ENCODE data around the gene ELMO1. TPM values are rescaled to one million over a fixed set of nuclear protein-coding genes. Genes with fewer than 3 reads are reported as not detected.

The ELMO1 gene
- polyA plus RNA-seq, 3 donors, result 11.0 to 14.4 (median 13.3) TPM

DNA sequence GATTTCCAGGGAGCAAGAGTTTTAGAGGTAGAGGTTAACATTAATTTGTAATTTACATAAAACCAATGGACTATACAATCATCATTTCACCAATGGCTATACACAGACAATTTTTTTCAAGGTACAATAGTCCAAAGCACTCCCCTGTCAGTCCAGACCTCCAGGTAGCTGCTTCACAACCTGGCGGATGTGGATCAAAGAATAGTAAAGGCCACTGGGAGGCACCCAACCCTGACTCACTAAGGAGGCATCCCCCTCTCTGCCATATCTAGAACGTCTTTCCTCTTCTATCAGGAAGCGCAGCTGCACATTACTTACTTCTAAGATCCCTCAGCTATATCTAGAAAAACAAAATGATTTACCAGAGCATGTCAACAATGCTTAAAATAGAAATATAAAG lies 506.6 kb downstream of the ELMO1 start:
- no peak for DNase-seq (ENCODE audit: low read depth in 3 of 3, low spot score in 2 of 3)

DNA sequence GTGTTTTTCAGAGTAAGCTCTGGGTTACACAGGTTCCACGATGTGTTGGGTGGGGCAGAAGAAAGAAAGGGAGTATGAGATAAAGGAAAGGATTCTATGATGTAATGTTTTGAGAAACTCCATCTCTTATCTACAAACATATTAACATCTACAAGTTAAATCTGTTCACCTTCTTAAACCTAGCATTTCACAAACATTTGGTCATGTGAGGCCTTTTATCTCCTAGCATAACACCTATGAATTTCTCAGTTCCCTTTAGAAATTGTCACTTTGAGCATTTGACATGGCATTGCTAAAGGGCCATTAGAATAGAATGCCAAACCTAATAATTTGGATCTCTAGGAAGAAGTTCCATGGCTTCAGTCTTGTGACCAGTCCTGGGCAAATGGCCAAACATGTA lies 507.3 kb downstream of the ELMO1 start:
- no peak for DNase-seq (ENCODE audit: low read depth in 3 of 3, low spot score in 2 of 3)

DNA sequence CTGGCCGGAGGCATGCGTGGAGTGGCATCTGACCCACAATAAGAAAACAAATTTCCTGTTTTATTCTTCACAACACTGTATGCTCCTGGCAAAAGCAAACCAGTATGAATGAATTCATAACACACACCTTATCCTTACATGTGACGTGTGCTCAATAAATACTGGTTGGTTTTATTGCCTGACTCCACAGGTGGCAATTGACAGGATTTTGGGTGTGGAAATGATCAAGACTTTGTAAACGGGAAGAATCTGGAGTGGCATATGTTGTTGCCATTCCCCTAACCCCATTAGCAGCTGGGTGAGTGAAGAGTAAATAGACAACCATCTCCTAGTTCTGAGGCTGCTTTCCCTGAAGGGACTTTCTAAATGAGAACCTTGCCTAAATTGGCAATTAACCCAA lies 508.8 kb downstream of the ELMO1 start:
- DNase-seq (ENCODE audit: low read depth in 3 of 3, low spot score in 2 of 3), result no peak

DNA sequence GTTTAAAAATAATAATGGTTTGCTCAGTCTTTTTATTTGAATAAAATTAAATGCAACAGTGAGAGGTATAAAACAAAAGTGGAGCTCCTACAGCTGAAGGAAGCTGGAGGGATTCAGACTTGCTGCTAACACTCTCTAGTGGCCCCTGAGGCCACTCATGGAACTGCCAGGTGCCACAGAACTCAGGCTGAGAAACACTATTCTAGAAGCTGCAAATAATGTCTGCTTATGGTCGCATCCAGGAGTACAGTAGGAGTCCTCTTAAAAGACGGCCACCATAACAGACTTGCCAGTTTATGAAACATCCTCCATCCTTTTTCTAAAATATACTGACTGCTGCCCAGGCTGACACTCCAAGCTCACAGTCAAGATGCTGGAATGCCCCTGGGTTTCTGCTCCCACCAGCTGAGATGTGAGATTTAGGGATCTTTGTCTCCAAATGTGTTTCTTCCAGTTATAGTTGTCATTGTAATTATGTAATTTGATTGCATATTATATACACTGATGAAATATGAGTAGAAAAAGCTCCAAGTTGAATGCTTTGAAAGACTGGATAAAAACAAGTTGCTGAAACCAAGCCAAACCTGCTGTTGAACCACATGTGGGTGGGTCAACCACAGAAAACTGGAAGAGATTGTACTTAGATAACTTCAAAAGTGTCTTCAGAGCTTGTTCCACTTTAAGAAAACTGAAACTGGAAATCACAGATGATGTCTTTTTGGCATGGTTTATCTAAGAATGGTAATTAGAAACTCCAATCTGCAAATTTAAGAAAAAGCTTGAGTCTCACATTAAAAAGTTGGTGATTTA lies 510.7 kb downstream of the ELMO1 start:
- no peak for DNase-seq (ENCODE audit: low read depth in 3 of 3, low spot score in 2 of 3)

DNA sequence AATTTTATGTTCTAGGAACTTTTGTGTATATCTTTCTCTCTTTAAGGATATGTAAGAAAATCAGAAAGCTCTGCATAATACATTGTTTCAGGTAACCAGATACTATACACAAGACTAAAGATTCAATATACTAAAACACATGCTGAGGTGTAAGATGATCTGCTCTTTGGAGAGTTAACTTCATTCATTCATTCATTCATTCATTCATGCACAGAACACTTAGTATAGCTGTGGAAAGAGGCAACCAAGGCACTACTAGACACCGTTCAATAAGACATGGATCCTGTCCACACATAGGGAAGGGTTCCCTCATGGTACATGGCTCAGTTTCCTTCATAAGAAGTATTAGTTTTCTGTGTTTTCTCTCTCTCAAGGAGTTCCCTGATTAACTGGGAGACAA lies 516.8 kb downstream of the ELMO1 start:
- DNase-seq (ENCODE audit: low read depth in 3 of 3, low spot score in 2 of 3), result no peak

DNA sequence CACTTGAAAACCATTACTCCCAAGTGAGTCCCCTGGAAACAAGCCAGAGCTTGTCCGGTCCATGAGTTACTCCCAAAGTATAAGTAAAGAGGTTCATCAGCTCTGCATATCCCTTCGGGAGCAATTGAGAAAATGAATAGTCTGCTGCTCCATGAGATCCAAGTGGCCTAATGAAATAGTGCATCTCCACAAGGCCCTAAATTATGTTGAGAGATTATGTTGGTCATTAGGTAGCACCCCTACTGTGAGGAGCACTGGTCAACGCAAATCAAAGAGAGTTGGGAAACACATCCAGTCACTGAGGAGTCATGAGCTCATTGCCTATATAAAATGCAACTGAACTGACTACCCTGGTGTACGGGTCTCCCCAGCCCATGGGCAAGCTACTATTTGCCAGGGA lies 518.9 kb downstream of the ELMO1 start:
- no peak for DNase-seq (ENCODE audit: low read depth in 3 of 3, low spot score in 2 of 3)

DNA sequence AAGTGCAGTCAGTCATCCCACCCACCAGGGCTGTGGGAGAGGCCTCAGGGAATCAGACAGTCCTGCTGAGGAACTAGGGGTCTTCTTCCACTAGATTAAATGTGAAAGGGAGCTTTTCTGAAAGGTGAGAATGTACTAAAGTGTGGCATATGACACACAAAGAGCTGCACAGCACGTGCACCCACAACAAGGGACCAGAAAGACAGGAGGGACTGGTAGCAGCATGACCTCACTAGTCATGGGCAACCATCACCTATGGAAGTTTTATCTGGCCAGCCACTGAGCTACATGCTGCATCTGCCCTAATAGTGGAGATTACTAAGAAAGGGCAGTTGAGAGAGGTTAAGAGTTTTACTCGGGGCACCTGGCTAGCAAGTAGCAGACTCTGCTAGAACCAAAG lies 519.9 kb downstream of the ELMO1 start:
- DNase-seq (ENCODE audit: low read depth in 3 of 3, low spot score in 2 of 3), result no peak

- no peak for DNase-seq (ENCODE audit: low read depth in 3 of 3, low spot score in 2 of 3)
Observed at GRCh38 chr7:36928311-36928710, 520.4 kb downstream of the ELMO1 start.

GRCh38 chr7:36925691-36926090 lies 523.0 kb downstream of the ELMO1 start:
- no peak for DNase-seq (ENCODE audit: low read depth in 3 of 3, low spot score in 2 of 3)

DNA sequence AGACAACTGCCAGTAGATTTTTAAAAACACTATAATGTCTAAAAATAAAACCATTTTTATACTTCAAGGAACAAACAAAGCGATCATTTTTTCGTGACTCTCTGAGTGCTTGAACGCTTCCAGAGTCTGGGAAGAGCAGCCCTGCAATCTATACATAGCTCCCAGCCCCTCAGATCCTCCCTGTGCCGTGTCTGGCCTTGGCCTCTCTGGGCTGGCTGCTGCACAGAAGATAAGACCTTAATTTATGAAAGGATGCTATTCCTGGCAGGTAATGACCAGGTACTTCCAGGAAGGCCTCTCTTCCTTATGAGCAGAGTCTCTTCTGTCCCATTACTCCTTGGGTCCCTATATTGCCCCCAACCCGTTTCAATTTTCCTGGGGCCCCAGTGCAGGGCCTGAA lies 523.5 kb downstream of the ELMO1 start:
- DNase-seq (ENCODE audit: low read depth in 3 of 3, low spot score in 2 of 3), result no peak

DNA sequence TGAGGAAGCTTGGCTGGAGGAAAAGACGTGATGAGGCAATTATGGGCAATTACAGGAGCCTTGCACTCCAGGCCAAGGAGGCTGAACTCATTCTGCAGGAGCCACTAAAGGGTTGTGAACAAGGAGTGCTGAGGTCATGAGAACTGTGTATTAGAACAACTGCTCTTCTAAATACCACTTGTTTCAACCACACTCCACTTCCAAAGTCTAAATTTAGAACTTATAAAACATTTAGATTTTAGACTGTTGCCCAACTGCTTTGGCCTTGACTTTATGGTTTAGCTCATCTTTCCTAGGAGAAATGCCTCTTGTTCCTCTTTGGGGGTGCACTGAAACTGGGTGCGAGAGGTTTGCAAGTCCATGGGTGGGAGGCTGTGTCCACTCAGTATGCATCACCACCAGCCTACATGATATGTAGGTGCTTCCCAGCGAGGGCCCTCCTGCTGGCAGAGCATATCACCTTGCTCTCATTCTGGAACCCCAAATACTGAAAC lies 524.7 kb downstream of the ELMO1 start:
- DNase-seq (ENCODE audit: low read depth in 3 of 3, low spot score in 2 of 3), result no peak

- DNase-seq (ENCODE audit: low read depth in 3 of 3, low spot score in 2 of 3), result no peak
Observed at GRCh38 chr7:36923185-36923584, 525.5 kb downstream of the ELMO1 start.

DNA sequence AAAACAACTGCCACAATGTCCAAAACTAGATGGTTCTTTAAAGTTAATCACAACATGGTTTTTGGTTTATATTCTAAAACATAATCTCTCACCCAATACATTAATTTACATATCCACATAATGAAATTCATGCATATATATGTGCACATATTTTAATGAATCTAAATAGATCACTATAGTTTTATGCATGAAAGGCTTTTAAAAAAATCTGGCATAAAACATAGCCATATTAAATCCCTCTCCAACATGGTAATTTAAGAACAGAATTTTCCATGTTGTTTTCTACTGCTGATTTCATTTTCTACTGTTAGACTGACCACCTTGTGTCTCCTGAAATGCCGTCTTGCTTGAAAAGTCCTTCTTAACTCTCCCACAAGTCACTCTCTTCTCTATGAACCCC lies 528.2 kb downstream of the ELMO1 start:
- DNase-seq (ENCODE audit: low read depth in 3 of 3, low spot score in 2 of 3), result no peak

DNA sequence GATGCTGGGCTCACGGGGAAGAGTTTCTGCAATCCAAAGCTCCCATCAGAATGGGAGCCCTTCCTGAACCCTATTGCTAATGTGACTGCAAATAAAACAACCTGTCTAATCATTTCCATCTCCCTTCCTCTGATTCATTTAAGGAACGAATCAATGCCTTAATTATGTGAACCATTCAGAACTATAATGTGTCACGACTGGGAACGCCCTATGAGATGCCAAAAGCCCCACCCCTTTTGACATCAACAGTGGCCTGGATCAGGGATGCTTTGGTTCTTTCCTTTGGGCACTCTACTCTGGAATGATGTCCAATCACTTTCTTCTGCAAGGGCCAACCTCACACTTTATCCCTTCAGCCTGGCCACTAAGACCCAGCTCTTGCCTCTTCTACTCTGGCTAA lies 528.9 kb downstream of the ELMO1 start:
- DNase-seq (ENCODE audit: low read depth in 3 of 3, low spot score in 2 of 3), result no peak

- DNase-seq (ENCODE audit: low read depth in 3 of 3, low spot score in 2 of 3), result no peak
Observed at GRCh38 chr7:36918591-36918990, 530.1 kb downstream of the ELMO1 start.

GRCh38 chr7:36916619-36917018 lies 532.0 kb downstream of the ELMO1 start:
- DNase-seq (ENCODE audit: low read depth in 3 of 3, low spot score in 2 of 3), result no peak

DNA sequence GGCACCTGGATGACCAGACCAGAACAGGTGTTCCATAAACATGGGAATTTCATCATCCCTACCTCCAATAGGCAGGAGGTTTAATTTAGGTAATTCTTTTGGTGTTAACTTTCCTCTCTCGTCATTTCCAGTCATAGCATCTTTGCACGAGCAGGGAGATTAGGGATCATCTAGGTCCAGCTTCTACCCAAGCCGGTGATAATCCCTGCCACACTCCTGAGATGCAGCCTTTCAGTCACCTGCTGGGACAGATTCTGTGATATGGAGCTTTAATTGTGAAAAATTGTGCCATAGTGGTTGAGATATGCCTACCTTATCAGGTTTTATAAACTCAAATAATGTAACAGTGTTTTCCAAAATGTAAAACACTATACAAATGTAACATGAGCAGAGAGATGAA lies 532.5 kb downstream of the ELMO1 start:
- DNase-seq (ENCODE audit: low read depth in 3 of 3, low spot score in 2 of 3), result no peak

GRCh38 chr7:36911788-36912187 lies 536.9 kb downstream of the ELMO1 start:
- no peak for DNase-seq (ENCODE audit: low read depth in 3 of 3, low spot score in 2 of 3)

GRCh38 chr7:36910859-36911258 lies 537.8 kb downstream of the ELMO1 start:
- no peak for DNase-seq (ENCODE audit: low read depth in 3 of 3, low spot score in 2 of 3)

GRCh38 chr7:36910401-36910800 lies 538.3 kb downstream of the ELMO1 start:
- DNase-seq (ENCODE audit: low read depth in 3 of 3, low spot score in 2 of 3), result no peak

DNA sequence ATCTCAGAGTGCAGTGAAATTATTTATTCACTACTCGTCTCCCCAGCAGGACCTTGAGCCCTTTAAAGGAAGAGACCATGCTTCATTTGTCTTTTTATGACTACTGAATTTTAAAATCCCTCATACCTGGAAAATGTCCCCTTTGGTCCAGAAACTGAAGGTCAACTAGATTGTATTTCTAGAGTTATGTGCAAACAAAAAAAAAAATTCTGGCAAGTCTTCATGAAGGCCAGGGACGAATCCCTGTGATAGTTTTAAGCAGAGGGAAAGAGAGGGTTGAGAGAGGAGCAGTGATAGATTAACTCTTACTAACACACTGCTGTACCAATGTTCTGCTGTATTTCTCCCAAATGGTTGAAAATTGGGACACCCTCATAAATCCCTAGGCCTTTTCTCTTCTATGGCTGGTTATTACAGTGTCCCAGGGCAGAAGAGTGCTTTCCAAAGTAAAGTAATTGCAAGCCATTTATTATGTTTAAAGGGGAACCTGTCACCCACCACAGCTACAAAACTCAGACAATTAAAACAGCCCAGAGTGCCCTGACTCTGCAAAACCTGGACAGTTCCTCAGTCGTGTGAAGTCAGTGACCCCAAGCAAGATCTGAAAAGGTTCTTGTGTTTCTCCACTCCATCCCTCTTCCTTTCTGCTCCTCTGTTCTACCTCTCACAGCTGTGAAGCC lies 541.6 kb downstream of the ELMO1 start:
- no peak for DNase-seq (ENCODE audit: low read depth in 3 of 3, low spot score in 2 of 3)

GRCh38 chr7:36906448-36906847 lies 542.2 kb downstream of the ELMO1 start:
- DNase-seq (ENCODE audit: low read depth in 3 of 3, low spot score in 2 of 3), result no peak

All from right renal cortex interstitium (tissue), 3 donors.